Suprapubic skin (tissue), 3 donors: ENCODE measurements around the gene FTSJ1.

Experiments used
- POLR2AphosphoS5 ChIP-seq, 3 donors: sonication (generic); formaldehyde crosslinking; IDR thresholded peaks; one replicate each; pipeline ENCODE4 v1.6.1; 2017; ENCODE audit warnings: antibody characterized with exemption in 3 of 3
- TF ChIP-seq, protein P1 (sequence below), 2 donors: fragments of 200-600 bp in 1 of 2; fragments of 450-650 bp in 1 of 2; sonication (generic) in 1 of 2; IDR thresholded peaks; one replicate each; pipeline ENCODE4 v1.5.1; 2016 to 2019; ENCODE audit warnings: antibody characterized with exemption in 2 of 2, mild to moderate bottlenecking in 1 of 2, moderate library complexity in 1 of 2

DNA sequence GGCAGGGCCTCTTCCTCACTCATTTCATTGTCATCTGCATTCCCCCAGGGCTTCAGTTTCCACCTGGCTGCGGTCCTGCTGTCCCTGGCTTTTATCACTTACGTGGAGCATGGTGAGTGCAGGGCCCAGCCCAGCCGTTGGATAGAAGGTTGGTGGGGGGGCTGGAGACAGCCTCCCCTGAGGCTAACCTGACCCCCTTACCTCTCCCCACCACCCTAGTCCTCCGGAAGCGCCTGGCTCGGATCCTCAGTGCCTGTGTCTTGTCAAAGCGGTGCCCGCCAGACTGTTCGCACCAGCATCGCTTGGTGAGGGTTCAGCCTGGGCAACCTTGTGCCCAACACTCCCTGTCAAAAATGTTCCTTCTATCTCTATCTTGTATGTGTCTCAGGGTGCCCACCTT is 39.8 kb downstream of the FTSJ1 start:
- TF ChIP-seq, protein P1, sequence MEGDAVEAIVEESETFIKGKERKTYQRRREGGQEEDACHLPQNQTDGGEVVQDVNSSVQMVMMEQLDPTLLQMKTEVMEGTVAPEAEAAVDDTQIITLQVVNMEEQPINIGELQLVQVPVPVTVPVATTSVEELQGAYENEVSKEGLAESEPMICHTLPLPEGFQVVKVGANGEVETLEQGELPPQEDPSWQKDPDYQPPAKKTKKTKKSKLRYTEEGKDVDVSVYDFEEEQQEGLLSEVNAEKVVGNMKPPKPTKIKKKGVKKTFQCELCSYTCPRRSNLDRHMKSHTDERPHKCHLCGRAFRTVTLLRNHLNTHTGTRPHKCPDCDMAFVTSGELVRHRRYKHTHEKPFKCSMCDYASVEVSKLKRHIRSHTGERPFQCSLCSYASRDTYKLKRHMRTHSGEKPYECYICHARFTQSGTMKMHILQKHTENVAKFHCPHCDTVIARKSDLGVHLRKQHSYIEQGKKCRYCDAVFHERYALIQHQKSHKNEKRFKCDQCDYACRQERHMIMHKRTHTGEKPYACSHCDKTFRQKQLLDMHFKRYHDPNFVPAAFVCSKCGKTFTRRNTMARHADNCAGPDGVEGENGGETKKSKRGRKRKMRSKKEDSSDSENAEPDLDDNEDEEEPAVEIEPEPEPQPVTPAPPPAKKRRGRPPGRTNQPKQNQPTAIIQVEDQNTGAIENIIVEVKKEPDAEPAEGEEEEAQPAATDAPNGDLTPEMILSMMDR (IDR thresholded peaks at IDR 0.05), result no peak
- TF ChIP-seq POLR2AphosphoS5 (IDR thresholded peaks at IDR 0.05), result no peak
